ENCODE measurements around the gene AQP7.
A peak's percentile ranks its signal among the peaks of the same experiment; 100 is the strongest.

Gene AQP7

DNA sequence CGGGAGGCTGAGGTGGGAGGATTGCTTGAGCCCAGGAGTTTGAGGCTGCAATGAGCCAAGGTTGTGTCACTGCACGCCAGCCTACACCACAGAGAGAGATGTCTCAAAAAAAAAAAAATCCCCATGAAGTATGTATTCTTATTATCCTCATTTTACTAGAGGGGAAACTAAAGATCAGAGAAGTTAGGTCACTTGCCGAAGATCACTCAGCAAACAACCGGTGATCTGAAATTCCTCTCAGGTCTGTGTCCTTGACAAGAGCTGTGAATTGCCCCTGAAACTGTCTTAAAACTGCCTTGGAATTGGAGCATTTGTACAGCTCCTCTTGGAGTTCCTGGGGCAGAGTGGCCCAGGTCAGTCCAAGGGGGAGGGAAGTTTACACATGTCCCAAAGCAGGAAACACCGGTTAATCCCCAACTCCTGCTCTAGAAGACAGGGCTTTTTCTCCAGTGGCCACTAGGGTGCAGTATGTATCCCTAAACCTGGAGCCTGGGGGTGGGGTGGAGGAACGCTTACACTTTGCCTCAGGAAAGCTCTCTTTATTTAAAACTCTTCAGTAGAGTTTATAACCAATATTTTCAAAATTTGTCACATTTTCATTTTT, 27.6 kb downstream of the AQP7 start:
- Histone ChIP-seq H3K36me3 (ENCODE audit: insufficient read depth, low read length) (peaks cover 19% of the 10 kb centered on the region), H3K4me3 (ENCODE audit: low read depth in 1 of 2, low read length in 2 of 2) (no peak overlapping the region), H3K9me3 (ENCODE audit: insufficient read depth, low read length, severe bottlenecking) (no peaks in the 10 kb centered on the region), H4K20me1 (ENCODE audit: insufficient read depth, low read length) (no peaks in the 10 kb centered on the region), H3K27me3 (ENCODE audit: insufficient read depth, low read length, poor library complexity) (no peaks in the 10 kb centered on the region), H3K4me2 (ENCODE audit: insufficient read depth, low read length) (no peak overlapping the region), H3K79me2 (ENCODE audit: insufficient read depth, low read length) (no peaks in the 10 kb centered on the region), H2AFZ (ENCODE audit: low read depth, low read length) (no peak overlapping the region), H3K4me1 (ENCODE audit: insufficient read depth, low read length) (no peaks in the 10 kb centered on the region), H3K27ac (ENCODE audit: low read length) (no peak overlapping the region), H3K9ac (ENCODE audit: low read depth, low read length) (no peak overlapping the region)
- DNase-seq (peak; percentile 72), ATAC-seq (ENCODE audit: insufficient read depth, low read depth) (peak; percentile 93)
- TF ChIP-seq EZH2 (IDR thresholded peaks at IDR 0.05; ENCODE audit: borderline replicate concordance, low read depth, low read length, severe bottlenecking) (no peak), CTCF (IDR thresholded peaks at IDR 0.05; ENCODE audit: borderline replicate concordance, extremely low read depth, low read length, poor library complexity, severe bottlenecking) (peak; percentile 88)

DNA sequence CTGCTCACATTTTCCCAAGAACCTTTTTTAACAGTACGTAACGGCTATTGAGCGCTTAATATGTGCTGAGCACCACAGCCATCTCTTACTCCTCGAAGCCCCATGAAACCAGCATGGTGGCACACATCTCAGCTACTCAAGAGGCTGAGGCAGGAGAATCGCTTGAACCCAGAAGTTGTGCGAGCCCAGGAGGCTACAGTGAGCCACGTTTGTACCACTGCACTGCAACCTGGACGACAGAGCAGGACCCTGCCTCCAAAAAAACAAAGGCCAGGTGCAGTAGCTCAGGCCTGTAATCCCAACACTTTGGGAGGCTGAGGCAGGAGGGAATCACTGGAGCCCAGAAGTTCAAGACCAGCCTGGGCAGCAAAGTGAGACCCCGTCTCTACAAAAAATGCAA, 28.2 kb downstream of the AQP7 start:
- H3K36me3 ChIP-seq (ENCODE audit: insufficient read depth, low read length) = peaks cover 19% of the 10 kb centered on the region
- no peaks in the 10 kb centered on the region for H3K4me1 ChIP-seq (ENCODE audit: insufficient read depth, low read length)
- H3K27me3 ChIP-seq (ENCODE audit: insufficient read depth, low read length, poor library complexity) = no peaks in the 10 kb centered on the region
- TF ChIP-seq CTCF (IDR thresholded peaks at IDR 0.05; ENCODE audit: borderline replicate concordance, extremely low read depth, low read length, poor library complexity, severe bottlenecking) (no peak), EZH2 (IDR thresholded peaks at IDR 0.05; ENCODE audit: borderline replicate concordance, low read depth, low read length, severe bottlenecking) (no peak)
- ATAC-seq (ENCODE audit: insufficient read depth, low read depth) (no peak), DNase-seq (no peak)
- H3K4me3 ChIP-seq (ENCODE audit: low read depth in 1 of 2, low read length in 2 of 2) = no peak overlapping the region
- H3K9me3 ChIP-seq (ENCODE audit: insufficient read depth, low read length, severe bottlenecking) = no peaks in the 10 kb centered on the region
- H3K27ac ChIP-seq (ENCODE audit: low read length) = no peak overlapping the region
- H3K9ac ChIP-seq (ENCODE audit: low read depth, low read length) = no peak overlapping the region
- no peak overlapping the region for H3K4me2 ChIP-seq (ENCODE audit: insufficient read depth, low read length)
- no peaks in the 10 kb centered on the region for H3K79me2 ChIP-seq (ENCODE audit: insufficient read depth, low read length)
- no peaks in the 10 kb centered on the region for H4K20me1 ChIP-seq (ENCODE audit: insufficient read depth, low read length)
- H2AFZ ChIP-seq (ENCODE audit: low read depth, low read length) = no peak overlapping the region

DNA sequence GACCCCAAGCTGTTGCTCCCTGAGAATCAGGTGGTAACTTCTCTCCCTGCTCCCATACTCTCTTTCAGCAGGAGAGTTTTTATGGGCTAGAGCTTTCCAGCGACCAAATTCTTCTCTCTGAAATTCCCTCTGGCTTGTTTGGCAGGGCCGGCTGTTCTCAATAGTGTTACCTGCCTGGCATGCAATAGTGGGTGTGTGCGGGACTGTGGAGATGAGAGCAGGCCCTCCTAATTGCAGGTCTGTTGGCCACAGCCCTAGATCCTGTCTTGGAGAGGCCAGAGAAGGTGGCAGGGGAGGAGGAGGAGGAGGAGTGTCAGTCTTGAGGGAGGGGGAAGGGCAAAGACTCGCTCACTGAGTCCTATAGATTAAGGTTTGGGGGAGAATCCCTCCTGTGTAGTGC, 29.5 kb downstream of the AQP7 start:
- no peak overlapping the region for H3K4me3 ChIP-seq (ENCODE audit: low read depth in 1 of 2, low read length in 2 of 2)
- peaks cover 25% of the 10 kb centered on the region for H3K36me3 ChIP-seq (ENCODE audit: insufficient read depth, low read length)
- H2AFZ ChIP-seq (ENCODE audit: low read depth, low read length) = no peak overlapping the region
- no peaks in the 10 kb centered on the region for H3K4me1 ChIP-seq (ENCODE audit: insufficient read depth, low read length)
- no peak overlapping the region for H3K4me2 ChIP-seq (ENCODE audit: insufficient read depth, low read length)
- DNase-seq (no peak), ATAC-seq (ENCODE audit: insufficient read depth, low read depth) (no peak)
- H3K9ac ChIP-seq (ENCODE audit: low read depth, low read length) = no peak overlapping the region
- H3K79me2 ChIP-seq (ENCODE audit: insufficient read depth, low read length) = no peaks in the 10 kb centered on the region
- H3K9me3 ChIP-seq (ENCODE audit: insufficient read depth, low read length, severe bottlenecking) = no peaks in the 10 kb centered on the region
- no peaks in the 10 kb centered on the region for H3K27me3 ChIP-seq (ENCODE audit: insufficient read depth, low read length, poor library complexity)
- no peak overlapping the region for H3K27ac ChIP-seq (ENCODE audit: low read length)
- H4K20me1 ChIP-seq (ENCODE audit: insufficient read depth, low read length) = no peaks in the 10 kb centered on the region
- TF ChIP-seq EZH2 (IDR thresholded peaks at IDR 0.05; ENCODE audit: borderline replicate concordance, low read depth, low read length, severe bottlenecking) = no peak
- TF ChIP-seq CTCF (IDR thresholded peaks at IDR 0.05; ENCODE audit: borderline replicate concordance, extremely low read depth, low read length, poor library complexity, severe bottlenecking) = no peak
